GM12878 (cell line): ENCODE measurements around the gene TUBA3E.

ENCODE experiments used
- ASH2L ChIP-seq: fragments of 300-600, 200-600 bp; sonication (generic); IDR thresholded peaks from 2 replicates; pipeline ENCODE4 v1.6.1; 2017; ENCODE audit warnings: low read depth, mild to moderate bottlenecking, borderline replicate concordance
- CREB1 ChIP-seq: IDR thresholded peaks from 2 replicates; pipeline ENCODE4 v1.6.1; 2012; ENCODE audit warnings: low read depth, mild to moderate bottlenecking, inconsistent platforms
- CTCF ChIP-seq, 3 experiments: IDR thresholded peaks in 2 of 3; conservative IDR thresholded peaks in 1 of 3; 2 replicates each; pipeline ENCODE4 v1.5.1; 2011; ENCODE audit warnings: low read depth in 3 of 3, low read length in 3 of 3, mild to moderate bottlenecking in 3 of 3, control low read depth in 2 of 3, moderate library complexity in 2 of 3, inconsistent platforms in 1 of 3, mixed read lengths in 1 of 3; ENCODE audit not compliant: control insufficient read depth in 2 of 3, insufficient read depth in 1 of 3; ENCODE audit errors: extremely low read depth in 1 of 3
- EGR1 ChIP-seq, 2 experiments: IDR thresholded peaks; 1 replicate in 1 of 2; 2 replicates in 1 of 2; pipeline ENCODE4 v1.6.1; 2011 to 2012; ENCODE audit warnings: low read depth in 2 of 2, low read length in 2 of 2, borderline replicate concordance in 1 of 2, mild to moderate bottlenecking in 1 of 2, moderate library complexity in 1 of 2
- EZH2 ChIP-seq: IDR thresholded peaks from 2 replicates; pipeline ENCODE4 v1.6.1; 2012; ENCODE audit warnings: low read depth, mild to moderate bottlenecking, control low read depth, inconsistent platforms, low read length, borderline replicate concordance; ENCODE audit not compliant: control insufficient read depth
- MYC ChIP-seq: IDR thresholded peaks from 2 replicates; pipeline ENCODE4 v1.6.1; 2011; ENCODE audit warnings: mild to moderate bottlenecking, low read length, moderate library complexity, inconsistent platforms; ENCODE audit not compliant: insufficient read depth, insufficient replicate concordance, insufficient read length, severe bottlenecking
- RAD21 ChIP-seq: IDR thresholded peaks from 2 replicates; pipeline ENCODE4 v1.6.1; 2011; ENCODE audit warnings: mild to moderate bottlenecking, low read depth, low read length, moderate library complexity; ENCODE audit not compliant: insufficient read depth
- RB1 ChIP-seq: fragments of 450-650 bp; formaldehyde crosslinking; IDR thresholded peaks from 2 replicates; pipeline ENCODE4 v1.6.1; 2017; ENCODE audit warnings: mild to moderate bottlenecking, borderline replicate concordance
- RFX5 ChIP-seq: IDR thresholded peaks from 2 replicates; pipeline ENCODE4 v1.6.1; 2011; ENCODE audit warnings: low read depth, low read length, improper control_type of control experiment
- SIN3A ChIP-seq: IDR thresholded peaks from 2 replicates; pipeline ENCODE4 v1.6.1; 2012; ENCODE audit warnings: low read depth, low read length, improper control_type of control experiment
- TARDBP ChIP-seq: IDR thresholded peaks from 2 replicates; pipeline ENCODE4 v1.6.1; 2016; ENCODE audit warnings: borderline replicate concordance
- YY1 ChIP-seq: IDR thresholded peaks from 2 replicates; pipeline ENCODE4 v1.6.1; 2011; ENCODE audit warnings: low read depth, mild to moderate bottlenecking, low read length
- ZBTB11 ChIP-seq: fragments of 450-650 bp; formaldehyde crosslinking; IDR thresholded peaks from 2 replicates; pipeline ENCODE4 v1.5.0; 2022; ENCODE audit warnings: mild to moderate bottlenecking, missing genetic modification characterization

GRCh38 chr2:130165293-130166016 is 32.8 kb downstream of the TUBA3E start:
- TF ChIP-seq EZH2, result no peak
- no peak for TF ChIP-seq CTCF (IDR thresholded peaks at IDR 0.05 in 2 of 3, conservative IDR thresholded peaks at IDR 0.05 in 1 of 3; ENCODE audit: control insufficient read depth in 2 of 3, extremely low read depth in 1 of 3, insufficient read depth in 1 of 3, low read depth in 3 of 3, low read length in 3 of 3)
- TF ChIP-seq RB1, result no peak
- TF ChIP-seq YY1, result no peak
- no peak for TF ChIP-seq ASH2L
- TF ChIP-seq EGR1 (IDR thresholded peaks at IDR 0.05; ENCODE audit: borderline replicate concordance in 1 of 2, low read depth in 2 of 2, low read length in 2 of 2), result no peak
- TF ChIP-seq ZBTB11 (CRISPR knock-in tag), result no peak
- TF ChIP-seq RFX5, result no peak
- TF ChIP-seq MYC, result no peak
- TF ChIP-seq SIN3A, result no peak
- no peak for TF ChIP-seq CREB1
- TF ChIP-seq TARDBP, result no peak
- TF ChIP-seq RAD21, result no peak
